ENCODE measurements around the gene SLA2.
A peak's percentile ranks its signal among the peaks of the same experiment; 100 is the strongest.

Gene SLA2

GRCh38 chr20:36585410-36586125, 60.4 kb downstream of the SLA2 start:
- DNase-seq (ENCODE audit: low spot score in 2 of 2), result no peak
- no peak for ATAC-seq (ENCODE audit: low read depth)
- Mint-ChIP-seq H3K9me3 (no peaks in the 10 kb centered on the region), H3K27ac (no peak overlapping the region), H3K27me3 (no peaks in the 10 kb centered on the region), H3K36me3 (peaks cover 11% of the 10 kb centered on the region), H3K4me1 (peaks cover 14% of the 10 kb centered on the region), H3K4me3 (no peak overlapping the region)

DNA sequence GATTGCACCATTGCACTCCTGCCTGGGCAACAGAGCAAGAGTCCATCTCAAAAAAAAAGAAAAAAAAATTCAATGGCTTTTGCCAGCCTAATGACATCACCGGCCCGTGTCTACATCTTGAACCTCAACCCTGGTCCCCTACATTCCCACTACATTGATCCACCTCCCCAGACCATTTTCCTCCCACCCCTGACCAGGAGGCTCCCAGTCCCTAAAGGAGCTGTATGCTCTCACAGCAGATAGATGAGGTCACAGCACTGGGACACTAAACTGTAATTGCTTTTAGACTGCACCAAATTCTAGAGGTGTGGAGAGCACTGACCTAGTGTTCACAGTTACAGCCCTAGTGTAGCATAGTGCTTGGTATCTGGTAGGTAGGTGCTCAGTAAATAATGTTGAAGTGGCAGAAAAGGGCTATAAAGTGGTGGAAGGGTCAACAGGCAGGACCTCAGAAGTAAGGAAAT, 61.9 kb downstream of the SLA2 start:
- Mint-ChIP-seq H3K4me3 (no peak overlapping the region), H3K4me1 (peaks cover 14% of the 10 kb centered on the region), H3K36me3 (peaks cover 18% of the 10 kb centered on the region), H3K27ac (no peak overlapping the region), H3K27me3 (no peaks in the 10 kb centered on the region), H3K9me3 (no peaks in the 10 kb centered on the region)
- DNase-seq (ENCODE audit: low spot score in 2 of 2), result no peak
- no peak for ATAC-seq (ENCODE audit: low read depth)

DNA sequence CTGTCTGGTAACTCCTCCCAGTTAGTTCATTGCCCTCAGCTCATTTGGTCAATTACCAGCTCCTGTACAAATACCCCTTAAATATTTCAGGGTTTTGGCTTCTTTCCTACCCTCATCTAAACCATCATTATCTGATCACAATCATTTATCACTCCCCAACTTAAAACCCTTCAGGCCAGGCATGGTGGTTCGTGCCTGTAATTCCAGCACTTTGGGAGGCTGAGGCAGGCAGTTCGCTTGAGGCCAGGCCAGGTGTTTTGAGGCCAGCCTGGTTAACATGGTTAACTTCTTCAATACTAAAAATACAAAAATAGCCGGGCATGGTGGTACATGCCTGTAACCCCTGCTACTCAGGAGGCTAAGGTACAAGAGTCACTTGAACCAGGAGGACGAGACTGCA, 63.2 kb downstream of the SLA2 start:
- no peaks in the 10 kb centered on the region for H3K27me3 Mint-ChIP-seq
- DNase-seq (ENCODE audit: low spot score in 2 of 2), result no peak
- no peak overlapping the region for H3K27ac Mint-ChIP-seq
- H3K4me1 Mint-ChIP-seq, result peaks cover 10% of the 10 kb centered on the region
- peaks cover 18% of the 10 kb centered on the region for H3K36me3 Mint-ChIP-seq
- no peak for ATAC-seq (ENCODE audit: low read depth)
- H3K4me3 Mint-ChIP-seq, result no peak overlapping the region
- H3K9me3 Mint-ChIP-seq, result no peaks in the 10 kb centered on the region

GRCh38 chr20:36582322-36582721, 63.7 kb downstream of the SLA2 start:
- DNase-seq (ENCODE audit: low spot score in 2 of 2) (no peak), ATAC-seq (ENCODE audit: low read depth) (no peak)
- no peaks in the 10 kb centered on the region for H3K9me3 Mint-ChIP-seq
- no peaks in the 10 kb centered on the region for H3K27me3 Mint-ChIP-seq
- H3K4me1 Mint-ChIP-seq, result peaks cover 10% of the 10 kb centered on the region
- peaks cover 18% of the 10 kb centered on the region for H3K36me3 Mint-ChIP-seq
- no peak overlapping the region for H3K27ac Mint-ChIP-seq
- no peak overlapping the region for H3K4me3 Mint-ChIP-seq

GRCh38 chr20:36579996-36580545, 65.9 kb downstream of the SLA2 start:
- Mint-ChIP-seq H3K4me3 (no peak overlapping the region), H3K9me3 (no peaks in the 10 kb centered on the region), H3K4me1 (peaks cover 16% of the 10 kb centered on the region), H3K27ac (peak overlapping the region; percentile 68), H3K36me3 (peaks cover 18% of the 10 kb centered on the region), H3K27me3 (no peaks in the 10 kb centered on the region)
- no peak for ATAC-seq (ENCODE audit: low read depth)
- DNase-seq (ENCODE audit: low spot score in 2 of 2), result no peak

DNA sequence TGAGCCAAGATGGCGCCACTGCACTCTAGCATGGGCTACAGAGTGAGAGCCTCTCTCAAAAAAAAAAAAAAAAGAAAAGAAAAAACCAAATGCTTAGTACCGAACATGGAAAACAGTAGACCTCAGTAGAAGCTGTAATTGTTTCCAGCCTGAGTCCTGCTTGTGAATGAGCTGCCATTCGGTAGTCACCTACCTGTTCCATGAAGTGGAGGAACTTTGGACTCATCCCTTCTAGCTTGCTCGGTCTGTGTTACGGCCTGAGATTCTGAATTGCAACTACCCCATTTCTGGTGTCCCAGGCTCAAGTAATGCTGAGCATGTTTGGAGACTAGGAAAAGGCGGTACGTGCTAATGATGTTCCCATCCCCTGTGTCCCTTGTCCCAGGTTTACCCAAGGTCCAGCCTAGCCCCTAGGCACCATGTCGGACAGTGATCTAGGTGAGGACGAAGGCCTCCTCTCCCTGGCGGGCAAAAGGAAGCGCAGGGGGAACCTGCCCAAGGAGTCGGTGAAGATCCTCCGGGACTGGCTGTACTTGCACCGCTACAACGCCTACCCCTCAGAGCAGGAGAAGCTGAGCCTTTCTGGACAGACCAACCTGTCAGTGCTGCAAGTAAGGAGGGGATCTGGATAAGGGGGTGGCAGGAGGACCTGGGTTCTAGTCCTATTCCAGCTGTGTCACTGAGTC, 67.5 kb downstream of the SLA2 start:
- peaks cover 15% of the 10 kb centered on the region for H3K36me3 Mint-ChIP-seq
- no peak overlapping the region for H3K4me3 Mint-ChIP-seq
- no peak for ATAC-seq (ENCODE audit: low read depth)
- DNase-seq (ENCODE audit: low spot score in 2 of 2), result no peak
- H3K9me3 Mint-ChIP-seq, result no peaks in the 10 kb centered on the region
- peaks cover 21% of the 10 kb centered on the region for H3K4me1 Mint-ChIP-seq
- H3K27ac Mint-ChIP-seq, result no peak overlapping the region
- no peaks in the 10 kb centered on the region for H3K27me3 Mint-ChIP-seq

DNA sequence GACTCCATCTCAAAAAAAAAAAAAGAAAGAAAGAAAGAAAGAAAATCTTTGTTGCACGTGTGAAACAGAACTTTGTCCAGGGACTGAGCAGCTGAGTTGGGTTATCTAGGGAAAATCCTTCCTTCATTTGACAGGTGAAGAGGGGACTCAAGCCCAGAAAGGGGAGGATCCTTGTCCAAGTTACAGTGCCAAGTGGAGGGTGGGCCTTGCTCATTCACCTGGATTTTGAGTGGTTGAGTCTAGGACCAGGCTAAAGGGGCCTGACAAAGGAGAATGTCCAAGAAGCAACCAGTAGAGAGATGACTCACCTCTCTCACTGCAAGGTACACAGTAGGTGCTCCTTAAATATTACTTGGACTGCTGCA, 69.9 kb downstream of the SLA2 start:
- Mint-ChIP-seq H3K9me3 (no peaks in the 10 kb centered on the region), H3K4me1 (peaks cover 30% of the 10 kb centered on the region), H3K27me3 (no peaks in the 10 kb centered on the region), H3K36me3 (peaks cover 7% of the 10 kb centered on the region), H3K4me3 (no peak overlapping the region), H3K27ac (peak overlapping the region; percentile 90)
- ATAC-seq (ENCODE audit: low read depth), result no peak
- DNase-seq (ENCODE audit: low spot score in 2 of 2), result no peak

DNA sequence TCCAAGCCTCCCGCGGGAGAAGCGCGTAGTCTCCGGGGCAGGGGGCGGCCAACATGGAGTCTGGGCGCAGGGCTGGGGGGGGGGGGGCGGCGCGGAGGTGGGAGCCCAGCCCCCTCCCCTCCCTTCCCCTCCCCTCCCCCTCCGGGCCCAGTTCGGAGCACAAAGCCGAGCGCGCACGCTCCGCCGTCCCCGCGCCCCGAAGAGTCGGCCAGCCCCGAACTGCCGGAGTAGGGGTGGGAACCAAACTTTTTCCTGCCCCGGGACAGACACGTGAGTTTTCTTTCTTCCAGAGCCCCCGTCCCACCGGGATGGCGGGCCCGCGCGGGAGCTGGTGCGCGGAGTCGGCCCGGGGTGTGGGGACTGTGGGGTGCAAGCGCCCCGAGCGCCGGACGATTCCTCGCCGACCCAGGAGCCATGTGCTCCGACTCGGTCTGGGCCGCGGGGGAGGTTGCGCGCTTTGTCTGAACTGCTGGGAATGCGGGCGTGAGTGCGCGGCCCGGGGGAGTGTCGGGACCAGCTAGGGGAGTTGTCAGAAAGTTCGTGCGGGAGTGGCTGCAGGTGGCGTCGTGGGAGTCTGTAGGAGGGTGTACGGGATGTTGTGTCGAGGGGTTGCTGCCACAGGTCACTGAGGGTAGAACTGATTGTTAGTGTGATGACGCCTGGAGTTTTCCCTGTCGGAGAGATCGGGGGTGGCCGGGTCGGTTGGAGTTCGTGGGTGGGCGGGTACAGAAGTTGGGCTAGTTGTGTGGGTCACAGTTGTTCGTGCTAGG, 71.4 kb downstream of the SLA2 start:
- peaks cover 28% of the 10 kb centered on the region for H3K4me1 Mint-ChIP-seq
- peak; percentile 41 to 51 for DNase-seq (ENCODE audit: low spot score in 2 of 2)

DNA sequence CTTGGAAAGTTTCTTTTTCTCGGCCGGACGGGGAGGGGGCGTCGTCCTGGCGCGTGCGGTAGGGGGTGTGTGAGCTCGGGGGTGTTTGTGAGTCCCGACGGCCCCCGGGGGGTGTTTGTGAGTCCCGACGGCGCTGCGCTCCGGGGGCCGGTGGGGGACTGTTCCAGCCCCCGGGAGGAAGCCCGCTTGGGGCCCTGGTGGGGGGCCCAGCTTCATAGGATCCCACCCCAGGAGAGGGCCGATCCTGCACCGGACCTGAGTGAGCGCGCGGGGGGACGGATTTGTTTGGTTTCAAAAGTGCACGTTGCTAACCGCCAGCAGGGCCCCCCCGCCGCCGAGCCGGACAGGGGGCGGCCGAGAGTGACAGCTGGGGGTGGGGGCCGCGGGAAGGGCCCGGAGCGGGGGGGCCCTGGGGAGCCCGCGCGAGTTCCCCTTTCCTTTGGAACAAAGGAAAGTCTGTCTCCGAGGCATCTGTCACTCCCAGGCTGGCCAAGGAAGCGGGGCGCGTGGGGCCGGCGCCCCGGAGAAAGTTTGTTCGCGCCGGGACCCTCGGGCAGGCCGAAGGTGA, 72.1 kb downstream of the SLA2 start:
- peak overlapping the region; percentile 86 for H3K4me3 Mint-ChIP-seq
- H3K4me1 Mint-ChIP-seq, result peaks cover 28% of the 10 kb centered on the region
- H3K27ac Mint-ChIP-seq, result peak overlapping the region; percentile 90
- H3K27me3 Mint-ChIP-seq, result no peaks in the 10 kb centered on the region
- ATAC-seq (ENCODE audit: low read depth) (peak; percentile 18), DNase-seq (ENCODE audit: low spot score in 2 of 2) (peak; percentile 63 to 69)
- H3K36me3 Mint-ChIP-seq, result no peaks in the 10 kb centered on the region
- no peaks in the 10 kb centered on the region for H3K9me3 Mint-ChIP-seq

More for the DNA sequence above, 71.4 kb downstream of the SLA2 start:
- H3K4me3 Mint-ChIP-seq, result peak overlapping the region; percentile 86
- peak; percentile 18 for ATAC-seq (ENCODE audit: low read depth)
- H3K36me3 Mint-ChIP-seq, result no peaks in the 10 kb centered on the region
- H3K27ac Mint-ChIP-seq, result peak overlapping the region; percentile 90
- H3K27me3 Mint-ChIP-seq, result no peaks in the 10 kb centered on the region
- no peaks in the 10 kb centered on the region for H3K9me3 Mint-ChIP-seq

- Mint-ChIP-seq H3K27me3 (no peaks in the 10 kb centered on the region), H3K4me1 (peaks cover 28% of the 10 kb centered on the region), H3K36me3 (no peaks in the 10 kb centered on the region), H3K27ac (peak within 1 kb of the TSS; percentile 90), H3K4me3 (peak within 1 kb of the TSS; percentile 90), H3K9me3 (no peaks in the 10 kb centered on the region)
- peak; percentile 72 for ATAC-seq (ENCODE audit: low read depth)
- DNase-seq (ENCODE audit: low spot score in 2 of 2), result peak; percentile 85 to 86
These were observed 72.7 kb downstream of the SLA2 start, which contains the start of gene TGIF2 for GRCh38 chr20:36573103-36573797. Gene TGIF2, plus strand, starts transcription at chr20:36573597. Its CDS starts 5,178 bp downstream, at chr20:36578775.

DNA sequence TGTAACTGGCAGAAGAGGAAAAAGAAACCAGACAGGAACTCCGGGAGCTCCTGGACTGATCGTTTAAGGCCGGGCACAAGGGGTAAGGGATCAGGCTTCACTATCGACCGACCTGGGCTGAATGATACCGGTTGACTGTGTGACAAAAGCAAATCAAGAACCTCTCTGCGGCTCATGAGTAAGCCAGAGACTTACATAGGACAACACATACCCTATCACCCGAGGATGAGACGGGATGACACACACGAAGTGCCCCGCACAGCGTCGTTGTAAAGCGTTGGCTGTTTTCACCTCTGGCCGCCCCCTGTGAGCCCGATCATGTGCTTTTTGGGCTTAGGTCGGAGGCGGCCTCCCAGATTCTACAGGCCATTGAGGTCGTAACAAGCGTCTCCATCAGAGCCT, 73.3 kb downstream of the SLA2 start:
- Mint-ChIP-seq H3K4me3 (peak overlapping the region; percentile 90), H3K27me3 (no peaks in the 10 kb centered on the region), H3K9me3 (no peaks in the 10 kb centered on the region), H3K4me1 (peaks cover 28% of the 10 kb centered on the region), H3K36me3 (no peaks in the 10 kb centered on the region), H3K27ac (peak overlapping the region; percentile 90)
- ATAC-seq (ENCODE audit: low read depth) (peak; percentile 38), DNase-seq (ENCODE audit: low spot score in 2 of 2) (no peak)

DNA sequence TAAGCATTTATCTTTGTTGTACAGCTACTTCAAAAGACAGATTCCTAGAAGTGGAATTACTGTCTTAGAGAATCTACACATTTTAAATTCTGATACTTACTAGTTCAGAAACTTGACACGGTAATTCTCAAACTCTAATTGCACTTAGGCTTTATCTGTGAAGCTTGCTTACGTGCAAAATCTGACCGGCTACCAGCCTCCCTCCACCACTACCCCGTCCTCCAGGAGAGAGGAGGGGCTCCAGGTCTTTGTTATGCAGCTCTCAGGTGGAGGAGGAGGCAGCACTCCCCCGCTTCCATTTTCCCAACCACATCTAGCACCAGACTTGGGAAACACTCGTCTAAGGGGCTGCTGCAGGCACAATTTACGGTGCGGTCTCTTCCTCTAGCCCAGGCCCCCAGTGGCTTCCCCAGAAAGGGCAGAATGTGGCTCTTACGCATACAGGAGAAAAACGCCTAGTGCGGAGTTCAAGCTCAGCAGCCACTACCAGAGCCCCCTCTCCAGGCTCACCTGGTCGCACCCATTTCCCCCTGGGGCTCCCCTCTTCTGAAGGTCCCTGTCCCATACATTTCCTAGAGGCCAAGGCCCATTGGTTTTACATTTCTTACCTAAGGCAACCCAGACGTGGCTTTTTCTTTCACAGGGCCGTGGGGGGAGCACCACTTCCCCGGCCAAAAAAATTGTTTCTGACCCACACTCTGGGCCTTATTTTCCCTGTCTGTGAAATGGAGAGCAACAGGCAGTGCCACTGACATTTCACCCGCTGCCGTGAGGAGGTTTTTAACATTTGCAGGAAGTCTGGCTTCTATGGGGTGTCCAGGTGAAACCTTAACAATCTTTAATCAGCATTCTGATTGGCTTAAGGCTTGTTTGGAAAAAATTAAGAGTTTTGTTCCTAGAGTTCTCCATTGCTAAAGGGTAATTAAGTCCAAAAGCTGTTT, 74.2 kb downstream of the SLA2 start:
- ATAC-seq (ENCODE audit: low read depth) (no peak), DNase-seq (ENCODE audit: low spot score in 2 of 2) (no peak)
- Mint-ChIP-seq H3K4me3 (peak overlapping the region; percentile 90), H3K4me1 (peaks cover 28% of the 10 kb centered on the region), H3K27me3 (no peaks in the 10 kb centered on the region), H3K27ac (peak overlapping the region; percentile 90), H3K36me3 (no peaks in the 10 kb centered on the region), H3K9me3 (no peaks in the 10 kb centered on the region)

All from memory B cell (primary cell).